HEK293 (cell line): ENCODE data around the gene FAAP100.

ENCODE experiments used
- CTCF ChIA-PET: fragments of 350-600 bp; formaldehyde crosslinking; extraction: SDS; loops from one replicate; lab custom pipeline; 2021; ENCODE audit warnings: antibody characterized with exemption; lab: Yijun Ruan, JAX
- POLR2A ChIA-PET: fragments of 300-600 bp; formaldehyde crosslinking; extraction: SDS; loops from one replicate; lab custom pipeline; 2020; ENCODE audit warnings: antibody characterized with exemption, inconsistent platforms; lab: Yijun Ruan, JAX
- H3K27ac ChIP-seq: fragments of 200-500 bp; sonication (Bioruptor generic); 2 replicates; pipeline ENCODE4 v1.5.1; 2014; ENCODE audit warnings: low read depth, low read length, control low read depth, inconsistent platforms; ENCODE audit errors: extremely low read depth
- H3K36me3 ChIP-seq, 2 experiments: fragments of 200-500 bp in 1 of 2; sonication (Bioruptor generic) in 1 of 2; 1 replicate in 1 of 2; 2 replicates in 1 of 2; pipeline ENCODE4 v1.5.1; 2014 to 2017; ENCODE audit warnings: inconsistent platforms in 2 of 2, low read length in 2 of 2; ENCODE audit not compliant: control insufficient read depth in 2 of 2, insufficient read depth in 1 of 2
- H3K4me1 ChIP-seq: fragments of 200-500 bp; sonication (Bioruptor generic); 2 replicates; pipeline ENCODE4 v1.5.1; 2014; ENCODE audit warnings: mild to moderate bottlenecking, low read length, inconsistent platforms; ENCODE audit not compliant: control insufficient read depth, insufficient read depth
- H3K4me3 ChIP-seq: 2 replicates; pipeline ENCODE4 v1.5.1; 2011; ENCODE audit warnings: low read depth, mild to moderate bottlenecking, control low read depth, low read length, moderate library complexity
- H3K9me3 ChIP-seq: fragments of 200-500 bp; sonication (Bioruptor generic); 2 replicates; pipeline ENCODE4 v1.5.1; 2014; ENCODE audit warnings: low read depth, low read length, inconsistent platforms; ENCODE audit not compliant: control insufficient read depth, insufficient read depth
- CTCF ChIP-seq: fragments of 450-650 bp; formaldehyde crosslinking; IDR thresholded peaks from 2 replicates; pipeline ENCODE4 v1.5.1; 2016; ENCODE audit warnings: missing biosample characterization, missing genetic modification characterization
- EGR2 ChIP-seq: fragments of 450-650 bp; formaldehyde crosslinking; IDR thresholded peaks from 2 replicates; pipeline ENCODE4 v1.5.1; 2016; ENCODE audit warnings: low read depth, missing biosample characterization, missing genetic modification characterization
- HOXD13 ChIP-seq: sonication (generic); formaldehyde crosslinking; IDR thresholded peaks from 2 replicates; pipeline ENCODE4 v1.8.0; 2022; ENCODE audit warnings: missing genetic modification reagents, borderline replicate concordance
- ZFHX2 ChIP-seq: fragments of 450-650 bp; formaldehyde crosslinking; conservative IDR thresholded peaks from 2 replicates; pipeline ENCODE4 v1.5.1; 2016; ENCODE audit warnings: missing biosample characterization, missing genetic modification characterization
- ZIC2 ChIP-seq: fragments of 450-650 bp; formaldehyde crosslinking; IDR thresholded peaks from 2 replicates; pipeline ENCODE4 v1.5.1; 2016; ENCODE audit warnings: missing biosample characterization, missing genetic modification characterization
- ZNF202 ChIP-seq: fragments of 450-650 bp; formaldehyde crosslinking; IDR thresholded peaks from 2 replicates; pipeline ENCODE4 v1.5.1; 2016; ENCODE audit warnings: missing biosample characterization, missing genetic modification characterization, borderline replicate concordance
- ZNF280D ChIP-seq: fragments of 450-650 bp; formaldehyde crosslinking; IDR thresholded peaks from 2 replicates; pipeline ENCODE4 v1.5.1; 2016; ENCODE audit warnings: missing biosample characterization, missing genetic modification characterization
- ZNF324 ChIP-seq: fragments of 450-650 bp; formaldehyde crosslinking; IDR thresholded peaks from 2 replicates; pipeline ENCODE4 v1.5.1; 2016; ENCODE audit warnings: missing biosample characterization, missing genetic modification characterization
- ZNF37A ChIP-seq: fragments of 450-650 bp; IDR thresholded peaks from 2 replicates; pipeline ENCODE4 v1.5.1; 2018; ENCODE audit warnings: missing biosample characterization, missing genetic modification characterization
- ZNF510 ChIP-seq: fragments of 450-650 bp; formaldehyde crosslinking; IDR thresholded peaks from 2 replicates; pipeline ENCODE4 v1.5.1; 2018; ENCODE audit warnings: mild to moderate bottlenecking, missing genetic modification characterization, missing biosample characterization; ENCODE audit not compliant: insufficient replicate concordance
- ZNF521 ChIP-seq: fragments of 450-650 bp; formaldehyde crosslinking; IDR thresholded peaks from 2 replicates; pipeline ENCODE4 v1.5.1; 2017; ENCODE audit warnings: missing biosample characterization, mild to moderate bottlenecking, missing genetic modification characterization
- ZNF677 ChIP-seq: fragments of 450-650 bp; IDR thresholded peaks from 2 replicates; pipeline ENCODE4 v1.5.0; 2018; ENCODE audit warnings: missing biosample characterization, mild to moderate bottlenecking, missing genetic modification characterization, moderate library complexity
- ZSCAN4 ChIP-seq: fragments of 450-650 bp; formaldehyde crosslinking; IDR thresholded peaks from 2 replicates; pipeline ENCODE4 v1.5.1; 2017; ENCODE audit warnings: missing biosample characterization, missing genetic modification characterization

FAAP100 gene

GRCh38 chr17:81563861-81564586 lies 11.9 kb upstream of the FAAP100 start:
- no peaks in the 10 kb centered on the region for H3K9me3 ChIP-seq
- ChIA-PET CTCF (interaction anchor here (0.7 to 7.8 kb wide), 4 partner anchors 9 to 53 kb away, joined by 3 to 69 read pairs (median 5); no protein-coding TSS in a partner anchor), POLR2A (no interaction called here)
- H3K4me3 ChIP-seq = no peak overlapping the region
- peaks cover 23% of the 10 kb centered on the region for H3K4me1 ChIP-seq
- TF ChIP-seq ZSCAN4 (peak; percentile 58), ZNF521 (tag by site-specific recombination) (no peak), ZNF37A (tag by site-specific recombination) (no peak)
- peaks cover 66 to 99% of the 10 kb centered on the region in 2 experiments for H3K36me3 ChIP-seq
- no peak overlapping the region for H3K27ac ChIP-seq

- TF ChIP-seq HOXD13 (CRISPR knock-in tag) = no peak
- TF ChIP-seq ZNF202 (tag by site-specific recombination) = no peak
- no peak for TF ChIP-seq ZNF280D
- ChIA-PET CTCF (interaction anchor here (0.6 to 2.0 kb wide), 2 partner anchors 40 to 43 kb away, joined by 3 to 8 read pairs; no protein-coding TSS in a partner anchor), POLR2A (no interaction called here)
- no peak overlapping the region for H3K4me3 ChIP-seq
- no peak overlapping the region for H3K27ac ChIP-seq
- no peaks in the 10 kb centered on the region for H3K9me3 ChIP-seq
- H3K4me1 ChIP-seq = peaks cover 5% of the 10 kb centered on the region
- peaks cover 70 to 98% of the 10 kb centered on the region in 2 experiments for H3K36me3 ChIP-seq
Measured at GRCh38 chr17:81561494-81561885, 9.3 kb upstream of the FAAP100 start.

GRCh38 chr17:81558941-81559806 lies 7.0 kb upstream of the FAAP100 start:
- POLR2A ChIA-PET = interaction anchor here (0.6 to 4.0 kb wide), 4 partner anchors 7 to 462 kb away, joined by 3 to 16 read pairs (median 4); no protein-coding TSS in a partner anchor

More at GRCh38 chr17:81558941-81559806, 7.0 kb upstream of the FAAP100 start:
- TF ChIP-seq ZNF510 (tag by site-specific recombination) (no peak), ZNF324 (tag by site-specific recombination) (no peak), ZIC2 (peak; percentile 69), ZFHX2 (peak; percentile 96), EGR2 (tag by site-specific recombination) (peak; percentile 93), CTCF (tag by site-specific recombination) (peak; percentile 86), ZNF677 (tag by site-specific recombination) (no peak)
- H3K9me3 ChIP-seq = no peaks in the 10 kb centered on the region
- no peak overlapping the region for H3K4me3 ChIP-seq
- CTCF ChIA-PET = interaction anchor here (0.6 to 1.6 kb wide), 2 partner anchors 25 to 42 kb away, joined by 4 to 5 read pairs; no protein-coding TSS in a partner anchor
- H3K27ac ChIP-seq = no peak overlapping the region
- peaks cover 3% of the 10 kb centered on the region for H3K4me1 ChIP-seq
- peaks cover 49 to 80% of the 10 kb centered on the region in 2 experiments for H3K36me3 ChIP-seq
